Skeletal muscle satellite cell (primary cell): Measurements from ENCODE around the gene SVEP1.
A peak's percentile ranks its signal among the peaks of the same experiment; 100 is the strongest.

Source experiments
- H3K27me3 ChIP-seq: 2 replicates; pipeline ENCODE4 v1.7.0; 2013; ENCODE audit warnings: low read length; ENCODE audit not compliant: control insufficient read depth, insufficient read depth
- H3K36me3 ChIP-seq: 2 replicates; pipeline ENCODE4 v1.7.0; 2013; ENCODE audit warnings: mild to moderate bottlenecking, control low read depth, low read length; ENCODE audit not compliant: insufficient read depth
- H3K4me1 ChIP-seq: 2 replicates; pipeline ENCODE4 v1.7.0; 2013; ENCODE audit warnings: low read length; ENCODE audit not compliant: control insufficient read depth, insufficient read depth
- H3K4me2 ChIP-seq: 2 replicates; pipeline ENCODE4 v1.7.0; 2013; ENCODE audit warnings: mild to moderate bottlenecking, low read length
- H3K4me3 ChIP-seq: 2 replicates; pipeline ENCODE4 v1.7.0; 2013; ENCODE audit warnings: low read length
- H3K9ac ChIP-seq: 2 replicates; pipeline ENCODE4 v1.7.0; 2013; ENCODE audit warnings: mild to moderate bottlenecking, low read depth, low read length, moderate library complexity
- H3K9me3 ChIP-seq: replicated peaks from 2 replicates; pipeline ENCODE4 v1.7.0; 2013; ENCODE audit warnings: mild to moderate bottlenecking, control low read depth, low read length

The SVEP1 gene

GRCh38 chr9:110602281-110602680 is 22.7 kb upstream of the SVEP1 start:
- H3K27me3 ChIP-seq = no peaks in the 10 kb centered on the region
- no peak overlapping the region for H3K9ac ChIP-seq
- no peak overlapping the region for H3K4me2 ChIP-seq
- H3K4me1 ChIP-seq = peaks cover 3% of the 10 kb centered on the region
- H3K4me3 ChIP-seq = no peak overlapping the region
- no peaks in the 10 kb centered on the region for H3K9me3 ChIP-seq
- H3K36me3 ChIP-seq = no peaks in the 10 kb centered on the region

GRCh38 chr9:110601098-110601497 is 21.6 kb upstream of the SVEP1 start:
- H3K9ac ChIP-seq = no peak overlapping the region
- no peaks in the 10 kb centered on the region for H3K36me3 ChIP-seq
- no peaks in the 10 kb centered on the region for H3K9me3 ChIP-seq
- H3K27me3 ChIP-seq = no peaks in the 10 kb centered on the region
- no peaks in the 10 kb centered on the region for H3K4me1 ChIP-seq
- no peak overlapping the region for H3K4me3 ChIP-seq
- no peak overlapping the region for H3K4me2 ChIP-seq

- Histone ChIP-seq H3K36me3 (no peaks in the 10 kb centered on the region), H3K4me1 (no peaks in the 10 kb centered on the region), H3K4me2 (no peak overlapping the region), H3K27me3 (no peaks in the 10 kb centered on the region), H3K9me3 (no peaks in the 10 kb centered on the region), H3K4me3 (no peak overlapping the region), H3K9ac (no peak overlapping the region)
Measured at GRCh38 chr9:110599468-110599867, 19.9 kb upstream of the SVEP1 start.

- H3K36me3 ChIP-seq = no peaks in the 10 kb centered on the region
- H3K9me3 ChIP-seq = no peaks in the 10 kb centered on the region
- no peak overlapping the region for H3K4me3 ChIP-seq
- H3K4me2 ChIP-seq = no peak overlapping the region
- no peak overlapping the region for H3K9ac ChIP-seq
- H3K27me3 ChIP-seq = peaks cover 7% of the 10 kb centered on the region
- H3K4me1 ChIP-seq = no peaks in the 10 kb centered on the region
Measured at GRCh38 chr9:110592044-110592830, 12.7 kb upstream of the SVEP1 start.

GRCh38 chr9:110591526-110591925 is 12.0 kb upstream of the SVEP1 start:
- Histone ChIP-seq H3K9ac (no peak overlapping the region), H3K4me2 (no peak overlapping the region), H3K27me3 (peaks cover 7% of the 10 kb centered on the region), H3K36me3 (no peaks in the 10 kb centered on the region), H3K4me3 (no peak overlapping the region), H3K4me1 (no peaks in the 10 kb centered on the region), H3K9me3 (no peaks in the 10 kb centered on the region)

- H3K9me3 ChIP-seq = no peaks in the 10 kb centered on the region
- H3K4me1 ChIP-seq = no peaks in the 10 kb centered on the region
- no peaks in the 10 kb centered on the region for H3K36me3 ChIP-seq
- H3K27me3 ChIP-seq = peaks cover 7% of the 10 kb centered on the region
- no peak overlapping the region for H3K4me2 ChIP-seq
- no peak overlapping the region for H3K9ac ChIP-seq
- H3K4me3 ChIP-seq = no peak overlapping the region
Measured at GRCh38 chr9:110590816-110591215, 11.3 kb upstream of the SVEP1 start.

- H3K4me2 ChIP-seq = no peak overlapping the region
Measured at GRCh38 chr9:110588296-110588695, 8.8 kb upstream of the SVEP1 start.

GRCh38 chr9:110583237-110583636 is 3.7 kb upstream of the SVEP1 start:
- Histone ChIP-seq H3K36me3 (no peaks in the 10 kb centered on the region), H3K4me2 (no peak overlapping the region), H3K9ac (no peak overlapping the region), H3K4me3 (no peak overlapping the region), H3K27me3 (peaks cover 3% of the 10 kb centered on the region), H3K4me1 (peaks cover 24% of the 10 kb centered on the region), H3K9me3 (no peaks in the 10 kb centered on the region)

More at GRCh38 chr9:110588296-110588695, 8.8 kb upstream of the SVEP1 start:
- no peak overlapping the region for H3K4me3 ChIP-seq
- H3K9me3 ChIP-seq = no peaks in the 10 kb centered on the region
- no peaks in the 10 kb centered on the region for H3K4me1 ChIP-seq
- H3K36me3 ChIP-seq = no peaks in the 10 kb centered on the region
- peaks cover 10% of the 10 kb centered on the region for H3K27me3 ChIP-seq
- H3K9ac ChIP-seq = no peak overlapping the region

- Histone ChIP-seq H3K9me3 (no peaks in the 10 kb centered on the region), H3K4me3 (no peak overlapping the region), H3K4me2 (no peak overlapping the region), H3K9ac (no peak overlapping the region), H3K36me3 (no peaks in the 10 kb centered on the region), H3K4me1 (peaks cover 24% of the 10 kb centered on the region), H3K27me3 (peaks cover 3% of the 10 kb centered on the region)
Measured at GRCh38 chr9:110582156-110582555, 2.6 kb upstream of the SVEP1 start.

GRCh38 chr9:110580850-110581249 is 1.3 kb upstream of the SVEP1 start:
- no peak overlapping the region for H3K4me3 ChIP-seq
- peak overlapping the region; percentile 93 for H3K4me2 ChIP-seq
- peaks cover 3% of the 10 kb centered on the region for H3K27me3 ChIP-seq
- no peak overlapping the region for H3K9ac ChIP-seq
- H3K9me3 ChIP-seq = no peaks in the 10 kb centered on the region
- H3K4me1 ChIP-seq = peaks cover 28% of the 10 kb centered on the region
- H3K36me3 ChIP-seq = no peaks in the 10 kb centered on the region

- H3K4me3 ChIP-seq = peak overlapping the region; percentile 77
- no peaks in the 10 kb centered on the region for H3K9me3 ChIP-seq
- peak overlapping the region; percentile 83 for H3K9ac ChIP-seq
- H3K36me3 ChIP-seq = no peaks in the 10 kb centered on the region
- peak overlapping the region; percentile 93 for H3K4me2 ChIP-seq
- no peaks in the 10 kb centered on the region for H3K27me3 ChIP-seq
- H3K4me1 ChIP-seq = peaks cover 37% of the 10 kb centered on the region
Measured at GRCh38 chr9:110579862-110580219, 300 bp upstream of the SVEP1 start.

- Histone ChIP-seq H3K36me3 (no peaks in the 10 kb centered on the region), H3K4me3 (peak overlapping the region; percentile 77), H3K9me3 (no peaks in the 10 kb centered on the region), H3K4me1 (peaks cover 39% of the 10 kb centered on the region), H3K4me2 (peak overlapping the region; percentile 93), H3K27me3 (no peaks in the 10 kb centered on the region), H3K9ac (peak overlapping the region; percentile 83)
Measured at GRCh38 chr9:110578575-110579033, 937 bp downstream of the SVEP1 start.
